Measurements from ENCODE around the gene DROSHA.

DNA sequence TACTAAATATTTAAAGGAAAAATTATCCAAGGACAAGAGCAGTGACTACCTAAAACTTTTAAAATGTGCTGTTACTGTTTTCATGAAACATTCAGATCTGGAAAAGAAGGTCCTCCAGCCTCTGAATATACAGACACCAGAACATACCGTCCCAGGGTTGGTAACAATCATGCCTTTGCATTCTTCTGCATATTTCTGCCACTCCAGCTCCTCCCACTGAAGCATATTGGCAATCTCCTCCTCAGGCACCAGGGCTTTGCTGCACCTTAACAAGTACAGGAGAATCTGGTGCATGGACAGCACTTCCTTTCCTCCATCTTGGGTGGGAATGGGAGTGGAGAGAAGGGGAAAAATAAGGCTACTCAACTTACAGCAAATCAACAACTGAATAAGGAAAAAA is 60.0 kb downstream of the DROSHA start:
- TF ChIP-seq, protein P1, sequence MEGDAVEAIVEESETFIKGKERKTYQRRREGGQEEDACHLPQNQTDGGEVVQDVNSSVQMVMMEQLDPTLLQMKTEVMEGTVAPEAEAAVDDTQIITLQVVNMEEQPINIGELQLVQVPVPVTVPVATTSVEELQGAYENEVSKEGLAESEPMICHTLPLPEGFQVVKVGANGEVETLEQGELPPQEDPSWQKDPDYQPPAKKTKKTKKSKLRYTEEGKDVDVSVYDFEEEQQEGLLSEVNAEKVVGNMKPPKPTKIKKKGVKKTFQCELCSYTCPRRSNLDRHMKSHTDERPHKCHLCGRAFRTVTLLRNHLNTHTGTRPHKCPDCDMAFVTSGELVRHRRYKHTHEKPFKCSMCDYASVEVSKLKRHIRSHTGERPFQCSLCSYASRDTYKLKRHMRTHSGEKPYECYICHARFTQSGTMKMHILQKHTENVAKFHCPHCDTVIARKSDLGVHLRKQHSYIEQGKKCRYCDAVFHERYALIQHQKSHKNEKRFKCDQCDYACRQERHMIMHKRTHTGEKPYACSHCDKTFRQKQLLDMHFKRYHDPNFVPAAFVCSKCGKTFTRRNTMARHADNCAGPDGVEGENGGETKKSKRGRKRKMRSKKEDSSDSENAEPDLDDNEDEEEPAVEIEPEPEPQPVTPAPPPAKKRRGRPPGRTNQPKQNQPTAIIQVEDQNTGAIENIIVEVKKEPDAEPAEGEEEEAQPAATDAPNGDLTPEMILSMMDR (IDR thresholded peaks at IDR 0.05; ENCODE audit: low read depth, low read length, poor library complexity, severe bottlenecking): no peak
- no peak for TF ChIP-seq EZH2phosphoT487 (IDR thresholded peaks at IDR 0.05; ENCODE audit: borderline replicate concordance, low read length)
